Nephron progenitor cell (in vitro differentiated cells): ENCODE data around the gene ABCG1.

ENCODE experiments used
- DNase-seq: peaks from one replicate; pipeline ENCODE4 v3.0.0; 2021
- H3K27ac Mint-ChIP-seq: 2 replicates; pipeline ENCODE4 v1.8.0; 2021; ENCODE audit warnings: mild to moderate bottlenecking, moderate library complexity, mixed read lengths
- H3K27me3 Mint-ChIP-seq: 2 replicates; pipeline ENCODE4 v1.8.0; 2021; ENCODE audit warnings: mild to moderate bottlenecking, low read depth, mixed read lengths; ENCODE audit not compliant: poor library complexity
- H3K36me3 Mint-ChIP-seq: 2 replicates; pipeline ENCODE4 v1.8.0; 2021; ENCODE audit warnings: low read depth, mixed read lengths
- H3K4me1 Mint-ChIP-seq: 2 replicates; pipeline ENCODE4 v1.8.0; 2021; ENCODE audit warnings: mixed read lengths
- H3K4me3 Mint-ChIP-seq: 2 replicates; pipeline ENCODE4 v1.8.0; 2021; ENCODE audit warnings: mild to moderate bottlenecking, moderate library complexity, mixed read lengths
- H3K9me3 Mint-ChIP-seq: 2 replicates; pipeline ENCODE4 v1.8.0; 2021; ENCODE audit warnings: mild to moderate bottlenecking, moderate library complexity, mixed read lengths
- TF ChIP-seq, protein P1 (sequence below): fragments of 200-600 bp; sonication (generic); IDR thresholded peaks from 2 replicates; pipeline ENCODE4 v1.5.0; 2021; ENCODE audit warnings: antibody characterized with exemption

ABCG1 gene

DNA sequence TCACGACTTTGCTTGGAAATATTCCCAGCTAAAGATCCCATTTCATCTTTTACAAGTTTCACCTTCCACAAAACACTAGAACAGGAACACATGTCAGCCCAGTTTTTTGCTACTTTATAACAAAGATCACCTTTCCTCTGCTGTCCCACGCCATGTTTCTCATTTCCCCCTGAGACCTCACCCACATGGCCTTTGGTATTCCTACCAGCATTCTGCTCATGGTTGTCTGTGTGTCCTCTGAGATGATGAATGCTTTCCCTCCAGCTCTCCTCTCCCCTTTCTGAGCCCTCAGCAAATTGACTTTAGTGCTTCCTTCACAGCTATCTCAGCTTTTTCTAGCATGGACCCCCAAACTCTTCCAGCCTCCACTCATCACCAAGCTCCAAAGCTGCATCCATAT, 32.3 kb upstream of the ABCG1 start:
- DNase-seq = no peak
- Mint-ChIP-seq H3K27ac (peak overlapping the region; percentile 38), H3K27me3 (peaks cover 4% of the 10 kb centered on the region), H3K36me3 (peaks cover 9% of the 10 kb centered on the region), H3K4me3 (no peak overlapping the region), H3K9me3 (peaks cover 19% of the 10 kb centered on the region), H3K4me1 (peaks cover 3% of the 10 kb centered on the region)
- TF ChIP-seq, protein P1, sequence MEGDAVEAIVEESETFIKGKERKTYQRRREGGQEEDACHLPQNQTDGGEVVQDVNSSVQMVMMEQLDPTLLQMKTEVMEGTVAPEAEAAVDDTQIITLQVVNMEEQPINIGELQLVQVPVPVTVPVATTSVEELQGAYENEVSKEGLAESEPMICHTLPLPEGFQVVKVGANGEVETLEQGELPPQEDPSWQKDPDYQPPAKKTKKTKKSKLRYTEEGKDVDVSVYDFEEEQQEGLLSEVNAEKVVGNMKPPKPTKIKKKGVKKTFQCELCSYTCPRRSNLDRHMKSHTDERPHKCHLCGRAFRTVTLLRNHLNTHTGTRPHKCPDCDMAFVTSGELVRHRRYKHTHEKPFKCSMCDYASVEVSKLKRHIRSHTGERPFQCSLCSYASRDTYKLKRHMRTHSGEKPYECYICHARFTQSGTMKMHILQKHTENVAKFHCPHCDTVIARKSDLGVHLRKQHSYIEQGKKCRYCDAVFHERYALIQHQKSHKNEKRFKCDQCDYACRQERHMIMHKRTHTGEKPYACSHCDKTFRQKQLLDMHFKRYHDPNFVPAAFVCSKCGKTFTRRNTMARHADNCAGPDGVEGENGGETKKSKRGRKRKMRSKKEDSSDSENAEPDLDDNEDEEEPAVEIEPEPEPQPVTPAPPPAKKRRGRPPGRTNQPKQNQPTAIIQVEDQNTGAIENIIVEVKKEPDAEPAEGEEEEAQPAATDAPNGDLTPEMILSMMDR = no peak

DNA sequence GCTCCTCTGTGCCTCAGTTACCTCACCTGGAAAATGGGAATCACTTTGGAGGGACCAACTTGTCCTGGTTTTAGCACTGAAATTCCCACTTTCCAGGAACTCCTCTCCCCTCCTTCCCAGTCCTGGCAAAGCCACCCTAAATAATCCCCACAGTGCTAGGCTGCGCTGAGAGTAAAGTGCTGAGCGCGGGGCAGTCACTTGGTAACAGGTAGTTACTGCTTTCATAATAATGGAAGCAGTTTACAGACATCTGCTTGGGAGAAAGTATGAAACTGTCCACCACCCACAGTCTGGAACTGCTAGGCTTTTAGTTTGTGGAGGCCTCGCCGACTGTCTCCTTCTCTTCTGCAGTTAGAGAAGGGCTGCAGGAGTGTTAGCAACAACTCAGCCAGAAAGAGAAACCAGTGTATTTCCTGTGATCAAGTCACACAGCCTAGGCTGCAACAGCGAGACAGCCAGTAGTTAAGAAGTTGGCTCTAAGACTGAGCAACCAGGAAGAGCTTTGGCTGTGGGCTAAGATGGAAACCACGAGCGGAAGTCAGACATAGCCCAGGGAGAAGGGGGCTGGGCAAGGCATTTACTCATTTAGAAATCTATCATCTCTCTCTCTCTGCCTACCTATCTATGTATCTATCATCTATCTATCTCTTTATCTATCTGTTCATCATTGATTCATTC, 30.8 kb upstream of the ABCG1 start:
- no peak for DNase-seq
- peaks cover 9% of the 10 kb centered on the region for H3K36me3 Mint-ChIP-seq
- H3K4me1 Mint-ChIP-seq = peaks cover 17% of the 10 kb centered on the region
- TF ChIP-seq, protein P1 = no peak
- no peak overlapping the region for H3K4me3 Mint-ChIP-seq
- H3K27ac Mint-ChIP-seq = peak overlapping the region; percentile 70
- peaks cover 19% of the 10 kb centered on the region for H3K9me3 Mint-ChIP-seq
- H3K27me3 Mint-ChIP-seq = peaks cover 8% of the 10 kb centered on the region

DNA sequence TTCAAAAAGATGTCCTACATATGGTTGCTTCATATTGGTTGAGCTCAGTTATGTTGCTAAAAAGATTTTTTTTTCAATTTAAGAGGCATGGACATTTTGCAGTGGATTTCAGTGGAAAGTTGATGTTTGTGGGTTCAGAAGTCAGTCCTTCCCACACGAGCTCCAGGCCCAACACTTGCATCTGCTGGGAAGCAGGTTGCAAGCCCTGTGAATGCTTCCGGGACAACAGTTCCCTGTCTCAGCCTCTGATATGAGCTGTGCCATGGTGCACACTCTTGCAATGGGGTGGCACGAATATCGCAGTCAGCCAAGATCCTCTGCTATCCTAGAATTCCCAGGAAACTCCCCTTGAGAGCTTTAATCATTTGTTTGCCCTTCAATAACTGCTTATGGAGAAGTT, 30.3 kb upstream of the ABCG1 start:
- Mint-ChIP-seq H3K27ac (no peak overlapping the region), H3K4me1 (peaks cover 17% of the 10 kb centered on the region), H3K27me3 (peaks cover 8% of the 10 kb centered on the region), H3K36me3 (peaks cover 9% of the 10 kb centered on the region), H3K4me3 (no peak overlapping the region), H3K9me3 (peaks cover 19% of the 10 kb centered on the region)
- TF ChIP-seq, protein P1 = no peak
- DNase-seq = no peak

DNA sequence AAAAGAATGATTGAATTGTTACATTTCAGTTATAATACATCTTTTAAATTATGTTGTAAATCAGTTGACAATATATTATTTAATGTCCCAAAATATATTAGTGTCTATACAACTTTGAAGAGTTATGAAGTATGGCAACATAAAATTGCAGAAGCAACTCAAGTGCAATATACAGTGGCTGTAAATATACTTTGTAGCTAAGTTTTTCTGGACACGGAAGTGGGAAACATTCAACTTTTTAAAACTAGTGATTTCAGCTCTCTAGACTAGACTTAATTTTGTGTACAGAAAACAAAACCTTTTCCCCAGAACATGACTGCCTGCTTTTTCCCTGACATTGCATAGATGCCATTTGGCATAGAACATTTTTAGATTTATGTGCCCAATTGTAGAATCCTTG, 29.5 kb upstream of the ABCG1 start:
- H3K27ac Mint-ChIP-seq = no peak overlapping the region
- H3K4me3 Mint-ChIP-seq = no peak overlapping the region
- no peak for DNase-seq
- H3K36me3 Mint-ChIP-seq = peaks cover 9% of the 10 kb centered on the region
- H3K27me3 Mint-ChIP-seq = peaks cover 10% of the 10 kb centered on the region
- H3K4me1 Mint-ChIP-seq = peaks cover 17% of the 10 kb centered on the region
- TF ChIP-seq, protein P1 = no peak
- H3K9me3 Mint-ChIP-seq = peaks cover 19% of the 10 kb centered on the region

DNA sequence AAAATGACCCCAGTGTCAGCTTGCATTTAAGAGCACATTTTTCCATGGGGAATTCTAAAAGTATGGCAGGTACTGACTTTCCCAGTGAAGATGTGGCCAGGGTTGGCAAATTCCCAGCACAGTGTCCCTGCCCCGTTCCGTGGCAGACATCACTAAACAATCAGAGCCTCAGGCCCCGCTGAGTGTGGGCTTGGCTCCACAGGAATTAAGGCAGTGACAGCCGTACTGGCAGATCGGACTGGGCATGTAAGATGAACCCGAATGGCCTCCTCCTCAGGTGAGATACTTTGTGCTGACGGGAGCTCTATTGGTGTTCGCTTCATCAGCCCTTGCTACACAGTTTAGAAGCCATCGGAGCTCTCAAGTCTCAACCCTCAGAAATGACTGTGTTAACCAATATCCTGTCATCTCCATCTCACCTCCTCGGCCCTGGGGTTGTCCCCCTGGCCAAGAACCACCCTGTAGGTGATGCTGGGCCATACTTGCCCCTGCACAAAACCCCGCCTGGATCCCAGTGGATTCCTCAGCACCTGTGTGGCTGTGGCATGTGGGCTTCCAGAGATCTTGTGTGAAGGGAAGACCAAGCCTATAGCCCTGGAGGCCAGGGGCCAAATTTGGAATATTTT, 29.0 kb upstream of the ABCG1 start:
- peaks cover 9% of the 10 kb centered on the region for H3K36me3 Mint-ChIP-seq
- no peak for DNase-seq
- peaks cover 19% of the 10 kb centered on the region for H3K9me3 Mint-ChIP-seq
- no peak overlapping the region for H3K27ac Mint-ChIP-seq
- TF ChIP-seq, protein P1 = no peak
- peaks cover 10% of the 10 kb centered on the region for H3K27me3 Mint-ChIP-seq
- peaks cover 17% of the 10 kb centered on the region for H3K4me1 Mint-ChIP-seq
- H3K4me3 Mint-ChIP-seq = no peak overlapping the region

DNA sequence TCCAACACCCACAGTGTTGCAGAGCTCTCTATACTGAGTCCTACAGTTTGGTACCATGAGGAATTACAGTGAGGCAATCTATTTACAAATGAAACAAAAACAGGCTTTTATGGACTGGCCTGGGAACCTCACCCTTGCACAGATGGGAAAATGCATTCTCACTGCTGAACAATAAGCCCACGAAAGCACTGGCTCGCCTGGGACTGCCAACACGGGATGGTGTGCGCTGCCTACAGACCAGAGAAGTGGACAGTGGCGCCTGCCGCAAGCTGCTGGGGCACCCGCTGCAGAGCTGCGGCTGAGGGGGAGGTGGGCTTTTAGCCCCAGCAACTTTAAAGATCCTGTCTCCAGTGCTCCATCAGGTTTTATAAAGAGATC, 28.5 kb upstream of the ABCG1 start:
- peaks cover 18% of the 10 kb centered on the region for H3K9me3 Mint-ChIP-seq
- H3K36me3 Mint-ChIP-seq = peaks cover 9% of the 10 kb centered on the region
- H3K4me1 Mint-ChIP-seq = peaks cover 17% of the 10 kb centered on the region
- TF ChIP-seq, protein P1 = no peak
- no peak for DNase-seq
- H3K4me3 Mint-ChIP-seq = no peak overlapping the region
- H3K27ac Mint-ChIP-seq = no peak overlapping the region
- H3K27me3 Mint-ChIP-seq = peaks cover 13% of the 10 kb centered on the region
